Transverse colon (tissue), 4 donors: ENCODE results near the gene EFCAB11. TPM values are rescaled to one million over a fixed set of nuclear protein-coding genes. Genes with fewer than 3 reads are reported as not detected.

Source experiments
- DNase-seq: peaks from one replicate; pipeline ENCODE4 v3.0.0-alpha.2; 2019
- H3K27ac ChIP-seq, 4 donors: fragments of 200-600 bp; sonication (generic); 2 replicates each; pipeline ENCODE4 v1.5.1; 2016 to 2018; ENCODE audit warnings: inconsistent platforms in 4 of 4
- H3K27me3 ChIP-seq: fragments of 200-600 bp; sonication (generic); 2 replicates; pipeline ENCODE4 v1.5.1; 2017; ENCODE audit warnings: inconsistent platforms
- H3K36me3 ChIP-seq, 4 donors: fragments of 200-600 bp; sonication (generic); 2 replicates each; pipeline ENCODE4 v1.5.1; 2017 to 2019; ENCODE audit warnings: inconsistent platforms in 4 of 4
- H3K4me1 ChIP-seq, 4 donors: fragments of 200-600 bp; sonication (generic); 2 replicates each; pipeline ENCODE4 v1.5.1; 2017 to 2020; ENCODE audit warnings: inconsistent platforms in 4 of 4
- H3K4me3 ChIP-seq, 4 donors: fragments of 200-600 bp; sonication (generic); 1 replicate in 1 of 4; 2 replicates in 3 of 4; pipeline versions ENCODE4 v1.5.1 to v1.6.1; 2017 to 2019; ENCODE audit warnings: inconsistent platforms in 4 of 4
- H3K9me3 ChIP-seq, 2 donors: fragments of 200-600 bp; sonication (generic); 2 replicates each; pipeline ENCODE4 v1.5.1; 2017 to 2019; ENCODE audit warnings: inconsistent platforms in 2 of 2
- CTCF ChIP-seq, 5 experiments: fragments of 200-600 bp in 3 of 5; fragments of 450-650 bp in 2 of 5; sonication (generic) in 3 of 5; IDR thresholded peaks; 1 replicate in 2 of 5; 2 replicates in 3 of 5; pipeline ENCODE4 v1.5.1; 2016 to 2017; ENCODE audit warnings: antibody characterized with exemption in 5 of 5, inconsistent platforms in 3 of 5, mild to moderate bottlenecking in 2 of 5, moderate library complexity in 1 of 5
- EP300 ChIP-seq: sonication (generic); formaldehyde crosslinking; IDR thresholded peaks from one replicate; pipeline ENCODE4 v1.6.1; 2017; ENCODE audit warnings: antibody characterized with exemption, low read depth
- POLR2A ChIP-seq: fragments of 450-650 bp; IDR thresholded peaks from one replicate; pipeline ENCODE4 v1.6.1; 2016; ENCODE audit warnings: antibody characterized with exemption, mild to moderate bottlenecking, moderate library complexity
- POLR2AphosphoS5 ChIP-seq, 3 donors: sonication (generic); formaldehyde crosslinking; IDR thresholded peaks; one replicate each; pipeline ENCODE4 v1.6.1; 2016; ENCODE audit warnings: antibody characterized with exemption in 3 of 3
- WGBS, 2 donors: methylation state at CpG; one replicate each; pipeline ENCODE4 v1.1.5; 2018; ENCODE audit warnings: low coverage in 1 of 2; 5-methylcytosine and 5-hydroxymethylcytosine counted together
- in situ Hi-C, 4 donors: fragments of 200-750 bp; cut with MboI; loops; one replicate each; pipeline versions ENCODE4 v1.15.0 to v1.15.1; 2017; ENCODE audit warnings: low sequenced_read_pairs in 3 of 4, low pct_ligation_motif_present in 1 of 4, low pct_unique_long_range_greater_than_20kb in 1 of 4
- intact Hi-C: fragments of 100-400 bp; cut with DNase I; formaldehyde crosslinking; loops from one replicate; pipeline ENCODE4 v1.15.1; 2023; ENCODE audit warnings: low total_unique reads
- total RNA-seq, 4 donors: library from RNA; depleted of rRNA; stranded (reverse); fragments of >200 nt; gene quantifications; one replicate each; pipeline ENCODE4 v1.1.0, GENCODE V29; 2016

Gene EFCAB11
- total RNA-seq, 4 donors from 2014 or later = 6.0 to 6.7 TPM; not detected in 2

GRCh38 chr14:89767861-89768268, 186.7 kb downstream of the EFCAB11 start:
- Histone ChIP-seq H3K36me3 (no peaks in the 10 kb centered on the region), H3K9me3 (no peaks in the 10 kb centered on the region), H3K4me3 (no peak overlapping the region), H3K4me1 (peaks cover 0 to 4% (median 0%) of the 10 kb centered on the region in 4 donors), H3K27ac (no peak overlapping the region), H3K27me3 (no peaks in the 10 kb centered on the region)
- in situ Hi-C loops (loop anchor here in 2 of 4 donors (25.0 kb wide), 2 partner anchors 581 to 731 kb away; no protein-coding TSS in a partner anchor), intact Hi-C loops (no loop called here)
- peak; percentile 51 to 78 (median 56) for TF ChIP-seq CTCF (IDR thresholded peaks at IDR 0.05)
- no peak for TF ChIP-seq POLR2AphosphoS5 (IDR thresholded peaks at IDR 0.05)
- peak; percentile 51 for DNase-seq
- 44 to 62% methylated on average over 3 to 4 of the region's 4 CpGs for WGBS, 2 donors

GRCh38 chr14:89767131-89767530, 187.4 kb downstream of the EFCAB11 start:
- 57 to 68% methylated on average over 3 of the region's 3 CpGs for WGBS, 2 donors
- TF ChIP-seq EP300 = no peak
- TF ChIP-seq CTCF (IDR thresholded peaks at IDR 0.05) = no peak
- TF ChIP-seq POLR2AphosphoS5 (IDR thresholded peaks at IDR 0.05) = no peak
- no peak overlapping the region for H3K4me3 ChIP-seq
- peaks cover 0 to 4% (median 0%) of the 10 kb centered on the region in 4 donors for H3K4me1 ChIP-seq
- no peaks in the 10 kb centered on the region for H3K36me3 ChIP-seq
- H3K27ac ChIP-seq = no peak overlapping the region
- H3K9me3 ChIP-seq = no peaks in the 10 kb centered on the region
- intact Hi-C loops = no loop called here
- no peak for DNase-seq
- no peaks in the 10 kb centered on the region for H3K27me3 ChIP-seq
- in situ Hi-C loops = loop anchor here in 2 of 4 donors (25.0 kb wide), 2 partner anchors 580 to 730 kb away; no protein-coding TSS in a partner anchor

GRCh38 chr14:89765346-89765745, 189.2 kb downstream of the EFCAB11 start:
- 78 to 80% methylated on average over 2 to 3 of the region's 3 CpGs for WGBS, 2 donors
- intact Hi-C loops = no loop called here
- H3K4me1 ChIP-seq = no peaks in the 10 kb centered on the region

GRCh38 chr14:89760086-89760485, 194.4 kb downstream of the EFCAB11 start:
- Histone ChIP-seq H3K4me1 (no peaks in the 10 kb centered on the region), H3K36me3 (no peaks in the 10 kb centered on the region), H3K27me3 (no peaks in the 10 kb centered on the region), H3K9me3 (no peaks in the 10 kb centered on the region), H3K27ac (no peak overlapping the region), H3K4me3 (no peak overlapping the region)
- no peak for DNase-seq
- in situ Hi-C loops (loop anchor here in 2 of 4 donors (25.0 kb wide), 2 partner anchors 573 to 723 kb away; no protein-coding TSS in a partner anchor), intact Hi-C loops (no loop called here)
- TF ChIP-seq POLR2AphosphoS5 (IDR thresholded peaks at IDR 0.05) (no peak), EP300 (no peak), CTCF (IDR thresholded peaks at IDR 0.05) (no peak), POLR2A (no peak)
- WGBS, 2 donors = 71 to 76% methylated on average over 3 to 7 of the region's 7 CpGs

More at GRCh38 chr14:89765346-89765745, 189.2 kb downstream of the EFCAB11 start:
- Histone ChIP-seq H3K36me3 (no peaks in the 10 kb centered on the region), H3K27ac (no peak overlapping the region), H3K9me3 (no peaks in the 10 kb centered on the region), H3K27me3 (no peaks in the 10 kb centered on the region), H3K4me3 (no peak overlapping the region)
- in situ Hi-C loops = loop anchor here in 2 of 4 donors (25.0 kb wide), 2 partner anchors 578 to 728 kb away; no protein-coding TSS in a partner anchor
- no peak for TF ChIP-seq POLR2AphosphoS5 (IDR thresholded peaks at IDR 0.05)
- no peak for TF ChIP-seq EP300
- no peak for TF ChIP-seq POLR2A
- no peak for TF ChIP-seq CTCF (IDR thresholded peaks at IDR 0.05)
- no peak for DNase-seq
